ENCODE data around the gene CCDC187. TPM values are rescaled to one million over a fixed set of nuclear protein-coding genes. Genes with fewer than 3 reads are reported as not detected.

CCDC187 gene
- total and polyA plus RNA-seq, 2 of the 4 experiments (the other 2 are of a cell fraction) = not detected

DNA sequence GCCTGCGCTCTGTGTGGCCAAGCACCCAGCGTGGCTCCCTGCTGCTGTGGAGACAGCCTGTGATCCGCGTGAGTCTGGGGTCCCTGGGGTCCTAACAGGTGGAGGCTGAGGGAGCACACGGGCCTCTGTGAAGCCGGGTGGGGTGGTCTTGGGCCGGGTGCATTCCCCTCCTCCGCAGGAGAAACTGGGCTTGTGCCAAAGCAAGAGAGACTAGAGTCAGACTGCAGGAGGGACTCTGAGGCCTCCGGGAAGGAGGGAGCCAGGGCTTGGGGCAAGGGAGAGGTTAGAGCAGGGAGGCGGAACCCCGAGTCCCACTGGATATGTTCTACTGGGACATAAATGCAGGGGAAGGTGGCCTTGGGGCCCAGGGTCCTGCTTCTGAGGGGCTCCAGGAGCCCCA, 49.2 kb upstream of the CCDC187 start:
- dilution Hi-C loops (cut with HindIII; ENCODE audit: low sequenced_read_pairs, unreplicated experiment) (no loop called here), in situ Hi-C loops (cut with MboI; ENCODE audit: low sequenced_read_pairs) (no loop called here), intact Hi-C loops (cut with micrococcal nuclease) (no loop called here)
- Histone ChIP-seq H2BK5ac (ENCODE audit: low read depth, low read length, poor library complexity, severe bottlenecking) (no peak overlapping the region), H4K91ac (ENCODE audit: insufficient read depth, low read depth, low read length) (no peak overlapping the region), H3K18ac (ENCODE audit: low read depth, low read length) (no peak overlapping the region), H2BK120ac (ENCODE audit: low read depth, low read length) (no peak overlapping the region), H3K14ac (replicated peaks; ENCODE audit: low read depth, low read length) (no peak overlapping the region), H3K23ac (ENCODE audit: low read depth, low read length) (no peak overlapping the region), H3K9me3 (ENCODE audit: control insufficient read depth, insufficient read depth, low read length) (no peaks in the 10 kb centered on the region), H3K79me1 (ENCODE audit: low read depth in 1 of 2, low read length in 2 of 2) (peaks cover 0 to 45% of the 10 kb centered on the region in 2 experiments; a peak in 2 of 4 replicates), H2BK15ac (ENCODE audit: low read depth, low read length) (no peak overlapping the region), H3K27me3 (ENCODE audit: control insufficient read depth, insufficient read depth, low read length) (no peaks in the 10 kb centered on the region), H3K4me3 (ENCODE audit: insufficient read depth, low read depth, low read length) (no peak overlapping the region), H3K4me1 (ENCODE audit: control insufficient read depth, insufficient read depth, low read length) (peaks cover 23% of the 10 kb centered on the region), H3K4ac (ENCODE audit: low read depth, low read length) (no peak overlapping the region), H4K20me1 (ENCODE audit: insufficient read depth, low read length) (peaks cover 34% of the 10 kb centered on the region), H3K36me3 (ENCODE audit: control insufficient read depth, insufficient read depth, low read length) (peaks cover 72% of the 10 kb centered on the region), H3K9ac (ENCODE audit: low read depth, low read length) (no peak overlapping the region), H4K8ac (ENCODE audit: low read depth in 2 of 2, low read length in 2 of 2) (no peak overlapping the region), H2AK5ac (ENCODE audit: low read depth, low read length) (no peak overlapping the region), H3K56ac (ENCODE audit: extremely low read depth, insufficient read depth, low read length) (no peak overlapping the region), H3K4me2 (ENCODE audit: low read depth, low read length) (no peak overlapping the region), H3K27ac (ENCODE audit: insufficient read depth, low read length) (no peak overlapping the region), H4K5ac (ENCODE audit: low read depth, low read length) (no peak overlapping the region), H2AK9ac (replicated peaks; ENCODE audit: low read depth, low read length, poor library complexity) (peak overlapping the region; percentile 70), H2BK20ac (ENCODE audit: low read depth, low read length) (no peak overlapping the region), H2AFZ (replicated peaks; ENCODE audit: low read length, poor library complexity) (no peak overlapping the region), H3K9me1 (ENCODE audit: insufficient read depth, low read length) (peaks cover 3% of the 10 kb centered on the region; the same call in 1 of the 2 replicates)
- no peak for TF ChIP-seq MAFK (IDR thresholded peaks at IDR 0.05; ENCODE audit: low read depth, low read length)
- TF ChIP-seq MXI1 (IDR thresholded peaks at IDR 0.05; ENCODE audit: borderline replicate concordance, low read depth, low read length) = no peak
- no peak for TF ChIP-seq MAZ (IDR thresholded peaks at IDR 0.05; ENCODE audit: borderline replicate concordance, low read depth, low read length)
- TF ChIP-seq SMC3 (IDR thresholded peaks at IDR 0.05; ENCODE audit: low read depth, low read length) = no peak
- no peak for TF ChIP-seq RAD21 (IDR thresholded peaks at IDR 0.05; ENCODE audit: low read length)
- TF ChIP-seq, protein P1, sequence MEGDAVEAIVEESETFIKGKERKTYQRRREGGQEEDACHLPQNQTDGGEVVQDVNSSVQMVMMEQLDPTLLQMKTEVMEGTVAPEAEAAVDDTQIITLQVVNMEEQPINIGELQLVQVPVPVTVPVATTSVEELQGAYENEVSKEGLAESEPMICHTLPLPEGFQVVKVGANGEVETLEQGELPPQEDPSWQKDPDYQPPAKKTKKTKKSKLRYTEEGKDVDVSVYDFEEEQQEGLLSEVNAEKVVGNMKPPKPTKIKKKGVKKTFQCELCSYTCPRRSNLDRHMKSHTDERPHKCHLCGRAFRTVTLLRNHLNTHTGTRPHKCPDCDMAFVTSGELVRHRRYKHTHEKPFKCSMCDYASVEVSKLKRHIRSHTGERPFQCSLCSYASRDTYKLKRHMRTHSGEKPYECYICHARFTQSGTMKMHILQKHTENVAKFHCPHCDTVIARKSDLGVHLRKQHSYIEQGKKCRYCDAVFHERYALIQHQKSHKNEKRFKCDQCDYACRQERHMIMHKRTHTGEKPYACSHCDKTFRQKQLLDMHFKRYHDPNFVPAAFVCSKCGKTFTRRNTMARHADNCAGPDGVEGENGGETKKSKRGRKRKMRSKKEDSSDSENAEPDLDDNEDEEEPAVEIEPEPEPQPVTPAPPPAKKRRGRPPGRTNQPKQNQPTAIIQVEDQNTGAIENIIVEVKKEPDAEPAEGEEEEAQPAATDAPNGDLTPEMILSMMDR (conservative IDR thresholded peaks at IDR 0.05; ENCODE audit: low read depth, low read length) = no peak
- TF ChIP-seq, protein P2, sequence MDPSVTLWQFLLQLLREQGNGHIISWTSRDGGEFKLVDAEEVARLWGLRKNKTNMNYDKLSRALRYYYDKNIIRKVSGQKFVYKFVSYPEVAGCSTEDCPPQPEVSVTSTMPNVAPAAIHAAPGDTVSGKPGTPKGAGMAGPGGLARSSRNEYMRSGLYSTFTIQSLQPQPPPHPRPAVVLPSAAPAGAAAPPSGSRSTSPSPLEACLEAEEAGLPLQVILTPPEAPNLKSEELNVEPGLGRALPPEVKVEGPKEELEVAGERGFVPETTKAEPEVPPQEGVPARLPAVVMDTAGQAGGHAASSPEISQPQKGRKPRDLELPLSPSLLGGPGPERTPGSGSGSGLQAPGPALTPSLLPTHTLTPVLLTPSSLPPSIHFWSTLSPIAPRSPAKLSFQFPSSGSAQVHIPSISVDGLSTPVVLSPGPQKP (IDR thresholded peaks at IDR 0.05; ENCODE audit: borderline replicate concordance, low read depth, low read length) = no peak
- no peak for TF ChIP-seq RFX5 (IDR thresholded peaks at IDR 0.05; ENCODE audit: low read depth, low read length)
- TF ChIP-seq FOS (IDR thresholded peaks at IDR 0.05; ENCODE audit: low read depth, low read length) = no peak
- TF ChIP-seq BHLHE40 (IDR thresholded peaks at IDR 0.05; ENCODE audit: low read depth, low read length) = no peak
- TF ChIP-seq RCOR1 (IDR thresholded peaks at IDR 0.05; ENCODE audit: insufficient replicate concordance, low read length) = no peak
- no peak for TF ChIP-seq POLR2A (IDR thresholded peaks at IDR 0.05; ENCODE audit: low read depth, low read length)
- TF ChIP-seq CEBPB (IDR thresholded peaks at IDR 0.05; ENCODE audit: low read depth, low read length) = no peak
- TF ChIP-seq NFE2L2 (IDR thresholded peaks at IDR 0.05; ENCODE audit: low read depth, low read length) = no peak
- TF ChIP-seq, protein P3, sequence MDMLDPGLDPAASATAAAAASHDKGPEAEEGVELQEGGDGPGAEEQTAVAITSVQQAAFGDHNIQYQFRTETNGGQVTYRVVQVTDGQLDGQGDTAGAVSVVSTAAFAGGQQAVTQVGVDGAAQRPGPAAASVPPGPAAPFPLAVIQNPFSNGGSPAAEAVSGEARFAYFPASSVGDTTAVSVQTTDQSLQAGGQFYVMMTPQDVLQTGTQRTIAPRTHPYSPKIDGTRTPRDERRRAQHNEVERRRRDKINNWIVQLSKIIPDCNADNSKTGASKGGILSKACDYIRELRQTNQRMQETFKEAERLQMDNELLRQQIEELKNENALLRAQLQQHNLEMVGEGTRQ (IDR thresholded peaks at IDR 0.05; ENCODE audit: low read depth, low read length) = no peak
- no peak for TF ChIP-seq CHD1 (IDR thresholded peaks at IDR 0.05; ENCODE audit: low read depth, low read length)
- no TSS peak for BruUV-seq (replicated peaks)
- ATAC-seq (ENCODE audit: low read depth) = no peak
- WGBS, 2 experiments (ENCODE audit: extremely low coverage in 2 of 2, insufficient read length in 1 of 2) = 92% methylated on average over 8 of the region's 11 CpGs; no CpG with 5 or more reads in 1 of the 2 experiments
- CTCF ChIA-PET = no interaction called here
- POLR2A ChIA-PET (ENCODE audit: unreplicated experiment) = no interaction called here
- no peak for DNase-seq
